AG04449 (cell line): ENCODE measurements around the gene CEP131.

Experiments used
- CTCF ChIA-PET: fragments of 350-600 bp; formaldehyde crosslinking; extraction: SDS; loops from one replicate; lab custom pipeline; 2021; ENCODE audit warnings: antibody characterized with exemption; lab: Yijun Ruan, JAX
- POLR2A ChIA-PET: fragments of 400-600, 350-600 bp; formaldehyde crosslinking; extraction: SDS; loops from one replicate; lab custom pipeline; 2020; ENCODE audit warnings: antibody characterized with exemption, inconsistent platforms; lab: Yijun Ruan, JAX
- DNase-seq: peaks from one replicate; pipeline ENCODE4 v3.0.0-alpha.2; 2010; ENCODE audit warnings: low read depth, low spot score
- H3K4me3 ChIP-seq: 2 replicates; pipeline ENCODE4 v1.5.1; 2011; ENCODE audit warnings: low read depth, mild to moderate bottlenecking, control low read depth, low read length
- CTCF ChIP-seq: IDR thresholded peaks from one replicate; pipeline ENCODE4 v1.5.1; 2011; ENCODE audit warnings: mild to moderate bottlenecking, moderate library complexity, low read length, control low read depth, inconsistent platforms; ENCODE audit not compliant: insufficient read depth; ENCODE audit errors: missing control alignments

Gene CEP131

GRCh38 chr17:81171941-81172340, 50.8 kb downstream of the CEP131 start:
- POLR2A ChIA-PET, result no interaction called here

GRCh38 chr17:81170727-81171494, 51.9 kb downstream of the CEP131 start:
- CTCF ChIA-PET, result interaction anchor here (2.2 kb wide), 1 partner anchor 28 kb away, joined by 8 read pairs; no protein-coding TSS in a partner anchor
- POLR2A ChIA-PET, result no interaction called here

More at GRCh38 chr17:81171941-81172340, 50.8 kb downstream of the CEP131 start:
- DNase-seq, result no peak
- H3K4me3 ChIP-seq, result no peak overlapping the region
- CTCF ChIA-PET, result interaction anchor here (2.2 kb wide), 1 partner anchor 29 kb away, joined by 8 read pairs; no protein-coding TSS in a partner anchor
- no peak for TF ChIP-seq CTCF

GRCh38 chr17:81169870-81170309, 52.9 kb downstream of the CEP131 start:
- H3K4me3 ChIP-seq, result no peak overlapping the region
- CTCF ChIA-PET, result no interaction called here
- POLR2A ChIA-PET, result no interaction called here
- no peak for TF ChIP-seq CTCF
- DNase-seq, result no peak

More at GRCh38 chr17:81170727-81171494, 51.9 kb downstream of the CEP131 start:
- no peak for DNase-seq
- no peak for TF ChIP-seq CTCF
- no peak overlapping the region for H3K4me3 ChIP-seq

- TF ChIP-seq CTCF, result no peak
- CTCF ChIA-PET, result interaction anchor here (1.6 kb wide), 1 partner anchor 25 kb away, joined by 5 read pairs; no protein-coding TSS in a partner anchor
- H3K4me3 ChIP-seq, result no peak overlapping the region
- POLR2A ChIA-PET, result no interaction called here
- no peak for DNase-seq
These were observed 55.1 kb downstream of the CEP131 start for GRCh38 chr17:81167638-81168037.

GRCh38 chr17:81167194-81167524, 55.6 kb downstream of the CEP131 start:
- POLR2A ChIA-PET, result no interaction called here
- no peak for DNase-seq

More at GRCh38 chr17:81167194-81167524, 55.6 kb downstream of the CEP131 start:
- TF ChIP-seq CTCF, result no peak
- H3K4me3 ChIP-seq, result no peak overlapping the region
- CTCF ChIA-PET, result no interaction called here
